Neural cell (in vitro differentiated cells): ENCODE measurements around the gene PPP2R3A. TPM values are rescaled to one million over a fixed set of nuclear protein-coding genes. Genes with fewer than 3 reads are reported as not detected.

Experiments
- H2AFZ ChIP-seq: fragments of 200-600, 300-800 bp; sonication (generic), shearing (Covaris generic); 2 replicates; pipeline ENCODE4 v1.6.0; 2014; ENCODE audit warnings: low read depth, mild to moderate bottlenecking, antibody characterized with exemption, low read length, moderate library complexity
- H3F3A ChIP-seq: fragments of 200-600 bp; shearing (Covaris generic); 2 replicates; pipeline ENCODE4 v1.6.1; 2016; ENCODE audit warnings: mild to moderate bottlenecking, moderate library complexity, mixed read lengths, antibody characterized with exemption, low read length; ENCODE audit not compliant: insufficient read depth, poor library complexity, severe bottlenecking
- H3K27ac ChIP-seq: fragments of 200-600, 300-800 bp; sonication (generic), shearing (Covaris generic); 2 replicates; pipeline ENCODE4 v1.5.1; 2014; ENCODE audit warnings: mild to moderate bottlenecking, low read length, moderate library complexity
- H3K27me3 ChIP-seq: fragments of 300-800, 200-600 bp; sonication (generic), shearing (Covaris generic); 2 replicates; pipeline ENCODE4 v1.6.0; 2014; ENCODE audit warnings: mild to moderate bottlenecking, low read depth, low read length, moderate library complexity; ENCODE audit not compliant: insufficient read depth
- H3K36me3 ChIP-seq: fragments of 300-800, 200-600 bp; sonication (generic), shearing (Covaris generic); 2 replicates; pipeline ENCODE4 v1.5.1; 2014; ENCODE audit warnings: mild to moderate bottlenecking, antibody characterized with exemption, low read length, moderate library complexity; ENCODE audit not compliant: insufficient read depth
- H3K4me2 ChIP-seq: fragments of 300-800, 200-600 bp; sonication (generic), shearing (Covaris generic); 2 replicates; pipeline ENCODE4 v1.6.0; 2014; ENCODE audit warnings: mild to moderate bottlenecking, low read length
- H3K4me3 ChIP-seq: fragments of 300-800, 200-600 bp; sonication (generic), shearing (Covaris generic); 2 replicates; pipeline ENCODE4 v1.5.1; 2014; ENCODE audit warnings: mild to moderate bottlenecking, low read length, moderate library complexity
- H3K79me2 ChIP-seq: fragments of 200-600 bp; shearing (Covaris generic); replicated peaks from 2 replicates; pipeline ENCODE4 v1.6.0; 2014; ENCODE audit warnings: mild to moderate bottlenecking, low read length, moderate library complexity; ENCODE audit not compliant: insufficient read depth
- H3K9ac ChIP-seq: fragments of 300-800, 200-600 bp; sonication (generic), shearing (Covaris generic); 2 replicates; pipeline ENCODE4 v1.6.1; 2016; ENCODE audit warnings: mild to moderate bottlenecking, low read length, mixed read lengths
- H3K9me2 ChIP-seq: fragments of 200-600 bp; shearing (Covaris generic); 2 replicates; pipeline ENCODE4 v1.6.1; 2016; ENCODE audit warnings: mild to moderate bottlenecking, low read length, mixed read lengths; ENCODE audit not compliant: insufficient read depth
- H3K9me3 ChIP-seq: fragments of 200-600, 300-800 bp; sonication (generic), shearing (Covaris generic); 2 replicates; pipeline ENCODE4 v1.6.1; 2016; ENCODE audit warnings: mild to moderate bottlenecking, mixed run types, low read length, moderate library complexity, mixed read lengths
- H4K20me1 ChIP-seq: fragments of 200-600 bp; shearing (Covaris generic); 2 replicates; pipeline ENCODE4 v1.6.1; 2016; ENCODE audit warnings: mild to moderate bottlenecking, mixed run types; ENCODE audit not compliant: insufficient read depth
- EP300 ChIP-seq: fragments of 450-650 bp; conservative IDR thresholded peaks from 2 replicates; pipeline ENCODE4 v1.6.1; 2014; ENCODE audit warnings: antibody characterized with exemption, mild to moderate bottlenecking, moderate library complexity; ENCODE audit not compliant: poor library complexity, severe bottlenecking
- EZH2 ChIP-seq: fragments of 200-600, 300-800 bp; shearing (Covaris generic), sonication (generic); IDR thresholded peaks from 2 replicates; pipeline ENCODE4 v1.6.1; 2014; ENCODE audit warnings: antibody characterized with exemption, low read length, borderline replicate concordance, mild to moderate bottlenecking; ENCODE audit not compliant: insufficient read depth, poor library complexity, severe bottlenecking
- POLR2AphosphoS5 ChIP-seq: IDR thresholded peaks from 2 replicates; pipeline ENCODE4 v1.6.1; 2012
- SMC3 ChIP-seq: fragments of 450-650 bp; conservative IDR thresholded peaks from 2 replicates; pipeline ENCODE4 v1.6.1; 2014; ENCODE audit warnings: antibody characterized with exemption, mild to moderate bottlenecking, moderate library complexity; ENCODE audit not compliant: poor library complexity
- TAF1 ChIP-seq: IDR thresholded peaks from 2 replicates; pipeline ENCODE4 v1.6.1; 2012; ENCODE audit warnings: low read depth
- polyA plus RNA-seq: library from polyadenylated mRNA; depleted of rRNA; stranded (reverse); fragments of >200 nt; gene quantifications from 2 replicates; pipeline ENCODE4 v1.2.3, GENCODE V29; 2014
- TF ChIP-seq, protein P1 (sequence below): IDR thresholded peaks from 2 replicates; pipeline ENCODE4 v1.6.1; 2012; ENCODE audit warnings: borderline replicate concordance
- TF ChIP-seq, protein P2 (sequence below): fragments of 450-650 bp; IDR thresholded peaks from 2 replicates; pipeline ENCODE4 v1.5.1; 2014; ENCODE audit warnings: antibody characterized with exemption, mild to moderate bottlenecking, moderate library complexity; ENCODE audit not compliant: poor library complexity, severe bottlenecking

The PPP2R3A gene
- polyA plus RNA-seq, 1 donor from 2014 or later, result 17.9 TPM

DNA sequence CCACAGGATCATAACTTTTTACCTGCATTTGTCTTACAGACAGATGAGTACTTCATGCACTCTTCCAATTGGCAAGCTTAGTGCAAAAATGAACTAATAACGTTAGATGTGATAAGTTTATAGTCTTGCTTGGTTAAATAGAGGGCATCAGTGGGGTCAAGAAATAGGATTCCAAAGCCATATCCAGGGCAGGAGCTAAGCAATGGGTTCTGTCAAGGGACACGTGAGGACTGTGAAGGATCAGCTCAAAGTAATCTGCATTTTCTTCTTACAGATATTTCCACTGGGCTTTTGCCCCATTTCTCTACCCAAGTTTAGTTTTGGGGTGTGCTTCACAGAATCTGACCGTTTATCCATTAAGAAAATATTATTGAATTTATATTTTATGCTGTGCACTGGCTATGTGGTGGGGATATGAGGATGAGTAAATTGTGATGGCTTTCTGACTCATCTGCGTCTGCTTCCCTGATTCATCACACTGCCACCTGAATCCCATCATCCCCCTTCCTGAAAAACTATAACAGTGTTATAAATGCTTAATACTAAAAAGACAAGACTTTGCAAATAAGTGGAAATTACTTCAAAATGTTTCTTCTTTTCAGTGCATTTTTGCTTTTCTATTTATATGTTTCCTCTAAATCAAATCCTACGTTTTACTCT is 17.5 kb downstream of the PPP2R3A start:
- H3K27me3 ChIP-seq, result no peaks in the 10 kb centered on the region
- no peak overlapping the region for H3K4me3 ChIP-seq
- no peaks in the 10 kb centered on the region for H3F3A ChIP-seq
- H2AFZ ChIP-seq, result no peak overlapping the region
- no peak overlapping the region for H3K4me2 ChIP-seq
- H4K20me1 ChIP-seq, result no peaks in the 10 kb centered on the region
- no peak for TF ChIP-seq POLR2AphosphoS5
- H3K9me2 ChIP-seq, result no peaks in the 10 kb centered on the region
- no peak overlapping the region for H3K9ac ChIP-seq
- no peaks in the 10 kb centered on the region for H3K9me3 ChIP-seq
- no peak overlapping the region for H3K27ac ChIP-seq
- no peaks in the 10 kb centered on the region for H3K36me3 ChIP-seq
- peaks cover 9% of the 10 kb centered on the region for H3K79me2 ChIP-seq

DNA sequence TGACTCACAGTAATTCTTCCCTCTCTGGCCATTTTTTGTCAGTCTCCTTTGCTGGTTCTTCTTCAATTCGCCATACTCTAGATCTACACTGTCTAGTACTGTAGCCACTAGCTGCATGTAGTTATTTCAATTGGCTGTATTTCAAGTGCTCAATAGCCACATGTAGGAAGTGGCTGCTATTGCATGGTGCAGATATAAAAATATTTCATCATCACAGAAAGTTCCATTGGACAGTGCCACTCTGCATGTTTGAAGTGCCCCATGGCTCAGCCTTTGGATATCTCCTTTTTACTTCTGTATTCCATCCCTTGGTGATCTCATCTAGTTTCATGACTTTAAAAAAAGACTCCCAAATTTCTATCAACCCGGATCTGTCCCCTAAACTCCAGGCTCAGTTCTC is 22.1 kb downstream of the PPP2R3A start:
- Histone ChIP-seq H3F3A (no peaks in the 10 kb centered on the region), H3K9me2 (no peaks in the 10 kb centered on the region), H3K9me3 (no peaks in the 10 kb centered on the region), H3K9ac (no peak overlapping the region), H3K27me3 (no peaks in the 10 kb centered on the region), H4K20me1 (no peaks in the 10 kb centered on the region), H2AFZ (no peak overlapping the region), H3K27ac (no peak overlapping the region), H3K4me2 (no peak overlapping the region), H3K4me3 (no peak overlapping the region), H3K79me2 (peaks cover 5% of the 10 kb centered on the region), H3K36me3 (no peaks in the 10 kb centered on the region)
- TF ChIP-seq EZH2, result no peak

DNA sequence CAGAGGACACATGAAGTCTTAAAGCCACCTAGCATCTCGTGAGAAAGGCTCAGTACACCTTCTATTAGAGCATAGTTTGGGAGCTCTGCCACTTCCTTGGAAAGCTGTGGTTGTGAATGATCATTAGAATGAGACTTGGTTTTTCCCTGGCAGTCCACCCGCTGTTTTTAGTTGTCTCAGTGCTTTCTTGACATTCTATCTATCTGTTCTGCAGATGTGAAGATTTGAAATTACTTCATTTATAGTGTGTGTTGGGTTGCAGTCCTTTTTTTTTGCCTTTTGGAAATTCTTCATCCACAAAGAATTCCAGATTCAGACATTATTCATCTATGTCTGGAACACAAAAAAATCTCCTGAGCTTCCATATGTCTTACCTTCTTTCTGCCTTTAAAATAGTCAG is 23.7 kb downstream of the PPP2R3A start:
- Histone ChIP-seq H3K4me3 (no peak overlapping the region), H3K9ac (no peak overlapping the region), H4K20me1 (no peaks in the 10 kb centered on the region), H3K79me2 (peaks cover 2% of the 10 kb centered on the region), H3K27me3 (no peaks in the 10 kb centered on the region), H3K9me3 (no peaks in the 10 kb centered on the region), H3K4me2 (no peak overlapping the region), H3K9me2 (no peaks in the 10 kb centered on the region), H3F3A (no peaks in the 10 kb centered on the region), H3K27ac (no peak overlapping the region), H3K36me3 (no peaks in the 10 kb centered on the region), H2AFZ (no peak overlapping the region)
- TF ChIP-seq SMC3, result no peak

DNA sequence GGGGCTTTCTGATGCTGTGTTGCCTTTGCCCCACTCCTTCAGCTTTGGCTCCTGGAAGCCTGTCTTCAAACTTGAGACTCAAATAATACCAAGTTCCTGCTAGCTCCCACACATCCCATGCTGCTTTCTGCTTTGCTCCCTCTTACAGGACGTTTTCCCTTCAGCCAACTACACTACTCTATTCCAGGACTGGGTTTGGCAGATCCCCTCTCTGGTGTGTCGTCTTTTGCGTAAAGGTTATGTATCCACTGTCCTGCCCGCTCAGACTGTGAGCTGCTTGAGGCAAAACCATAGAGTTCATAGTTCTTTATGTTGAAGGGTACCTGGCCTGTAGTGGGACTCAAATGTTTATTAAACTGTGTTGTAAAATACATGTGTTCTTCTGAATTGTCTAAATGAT is 25.4 kb downstream of the PPP2R3A start:
- Histone ChIP-seq H3F3A (no peaks in the 10 kb centered on the region), H3K4me2 (no peak overlapping the region), H3K79me2 (peaks cover under 1% of the 10 kb centered on the region), H3K4me3 (no peak overlapping the region), H3K27me3 (no peaks in the 10 kb centered on the region), H3K9me2 (no peaks in the 10 kb centered on the region), H4K20me1 (no peaks in the 10 kb centered on the region), H3K9me3 (no peaks in the 10 kb centered on the region), H2AFZ (no peak overlapping the region), H3K36me3 (no peaks in the 10 kb centered on the region), H3K27ac (no peak overlapping the region), H3K9ac (no peak overlapping the region)
- TF ChIP-seq EP300 (no peak), SMC3 (no peak), POLR2AphosphoS5 (no peak), EZH2 (no peak), TAF1 (no peak)
- TF ChIP-seq, protein P1, sequence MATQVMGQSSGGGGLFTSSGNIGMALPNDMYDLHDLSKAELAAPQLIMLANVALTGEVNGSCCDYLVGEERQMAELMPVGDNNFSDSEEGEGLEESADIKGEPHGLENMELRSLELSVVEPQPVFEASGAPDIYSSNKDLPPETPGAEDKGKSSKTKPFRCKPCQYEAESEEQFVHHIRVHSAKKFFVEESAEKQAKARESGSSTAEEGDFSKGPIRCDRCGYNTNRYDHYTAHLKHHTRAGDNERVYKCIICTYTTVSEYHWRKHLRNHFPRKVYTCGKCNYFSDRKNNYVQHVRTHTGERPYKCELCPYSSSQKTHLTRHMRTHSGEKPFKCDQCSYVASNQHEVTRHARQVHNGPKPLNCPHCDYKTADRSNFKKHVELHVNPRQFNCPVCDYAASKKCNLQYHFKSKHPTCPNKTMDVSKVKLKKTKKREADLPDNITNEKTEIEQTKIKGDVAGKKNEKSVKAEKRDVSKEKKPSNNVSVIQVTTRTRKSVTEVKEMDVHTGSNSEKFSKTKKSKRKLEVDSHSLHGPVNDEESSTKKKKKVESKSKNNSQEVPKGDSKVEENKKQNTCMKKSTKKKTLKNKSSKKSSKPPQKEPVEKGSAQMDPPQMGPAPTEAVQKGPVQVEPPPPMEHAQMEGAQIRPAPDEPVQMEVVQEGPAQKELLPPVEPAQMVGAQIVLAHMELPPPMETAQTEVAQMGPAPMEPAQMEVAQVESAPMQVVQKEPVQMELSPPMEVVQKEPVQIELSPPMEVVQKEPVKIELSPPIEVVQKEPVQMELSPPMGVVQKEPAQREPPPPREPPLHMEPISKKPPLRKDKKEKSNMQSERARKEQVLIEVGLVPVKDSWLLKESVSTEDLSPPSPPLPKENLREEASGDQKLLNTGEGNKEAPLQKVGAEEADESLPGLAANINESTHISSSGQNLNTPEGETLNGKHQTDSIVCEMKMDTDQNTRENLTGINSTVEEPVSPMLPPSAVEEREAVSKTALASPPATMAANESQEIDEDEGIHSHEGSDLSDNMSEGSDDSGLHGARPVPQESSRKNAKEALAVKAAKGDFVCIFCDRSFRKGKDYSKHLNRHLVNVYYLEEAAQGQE, result no peak
- TF ChIP-seq, protein P2, sequence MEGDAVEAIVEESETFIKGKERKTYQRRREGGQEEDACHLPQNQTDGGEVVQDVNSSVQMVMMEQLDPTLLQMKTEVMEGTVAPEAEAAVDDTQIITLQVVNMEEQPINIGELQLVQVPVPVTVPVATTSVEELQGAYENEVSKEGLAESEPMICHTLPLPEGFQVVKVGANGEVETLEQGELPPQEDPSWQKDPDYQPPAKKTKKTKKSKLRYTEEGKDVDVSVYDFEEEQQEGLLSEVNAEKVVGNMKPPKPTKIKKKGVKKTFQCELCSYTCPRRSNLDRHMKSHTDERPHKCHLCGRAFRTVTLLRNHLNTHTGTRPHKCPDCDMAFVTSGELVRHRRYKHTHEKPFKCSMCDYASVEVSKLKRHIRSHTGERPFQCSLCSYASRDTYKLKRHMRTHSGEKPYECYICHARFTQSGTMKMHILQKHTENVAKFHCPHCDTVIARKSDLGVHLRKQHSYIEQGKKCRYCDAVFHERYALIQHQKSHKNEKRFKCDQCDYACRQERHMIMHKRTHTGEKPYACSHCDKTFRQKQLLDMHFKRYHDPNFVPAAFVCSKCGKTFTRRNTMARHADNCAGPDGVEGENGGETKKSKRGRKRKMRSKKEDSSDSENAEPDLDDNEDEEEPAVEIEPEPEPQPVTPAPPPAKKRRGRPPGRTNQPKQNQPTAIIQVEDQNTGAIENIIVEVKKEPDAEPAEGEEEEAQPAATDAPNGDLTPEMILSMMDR, result no peak
